Cardiac fibroblast (primary cell): ENCODE results near the gene PEBP1.

Experiments used
- DNase-seq, 2 donors: peaks; one replicate each; pipeline versions ENCODE4 v3.0.0 to v3.0.0-alpha.2; 2010; ENCODE audit warnings: low read depth in 2 of 2
- H3K4me3 ChIP-seq, 2 donors: replicated peaks in 1 of 2; 1 replicate in 1 of 2; 2 replicates in 1 of 2; pipeline ENCODE4 v1.5.1; 2011; ENCODE audit warnings: low read depth in 2 of 2, low read length in 2 of 2, mild to moderate bottlenecking in 2 of 2, moderate library complexity in 1 of 2
- CTCF ChIP-seq: IDR thresholded peaks from one replicate; pipeline ENCODE4 v1.5.1; 2011; ENCODE audit warnings: low read depth, mild to moderate bottlenecking, low read length, inconsistent platforms

PEBP1 gene

GRCh38 chr12:118102070-118102469 lies 33.9 kb upstream of the PEBP1 start:
- TF ChIP-seq CTCF = no peak
- no peak for DNase-seq
- no peak overlapping the region for H3K4me3 ChIP-seq

- TF ChIP-seq CTCF = no peak
- no peak for DNase-seq
These were observed 33.3 kb upstream of the PEBP1 start for GRCh38 chr12:118102609-118103008.

DNA sequence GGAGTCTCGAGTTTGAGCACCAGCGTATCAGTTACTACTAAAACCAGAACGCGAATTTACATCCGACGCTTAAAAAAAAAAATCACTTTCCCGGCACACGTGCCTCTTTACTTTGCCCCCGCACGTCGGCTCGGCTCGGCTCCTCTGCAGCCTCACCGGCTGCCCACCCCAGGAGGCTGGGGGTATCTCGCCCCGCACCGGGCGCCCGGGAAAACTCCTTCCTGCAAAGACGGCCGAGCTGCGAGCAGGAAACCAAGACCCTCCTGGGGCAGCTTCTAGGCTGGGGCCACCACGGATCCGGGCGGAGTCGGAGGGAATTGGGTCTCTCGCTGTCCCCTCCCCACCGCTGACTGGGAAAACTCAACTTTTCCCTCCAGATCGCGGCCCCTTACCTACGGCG lies 32.7 kb upstream of the PEBP1 start:
- peak; percentile 8 to 11 for DNase-seq
- peak overlapping the region; percentile 72 to 75 for H3K4me3 ChIP-seq
- TF ChIP-seq CTCF = no peak

More at GRCh38 chr12:118102609-118103008, 33.3 kb upstream of the PEBP1 start:
- peak overlapping the region in 1 of 2 donors; percentile 75 for H3K4me3 ChIP-seq

DNA sequence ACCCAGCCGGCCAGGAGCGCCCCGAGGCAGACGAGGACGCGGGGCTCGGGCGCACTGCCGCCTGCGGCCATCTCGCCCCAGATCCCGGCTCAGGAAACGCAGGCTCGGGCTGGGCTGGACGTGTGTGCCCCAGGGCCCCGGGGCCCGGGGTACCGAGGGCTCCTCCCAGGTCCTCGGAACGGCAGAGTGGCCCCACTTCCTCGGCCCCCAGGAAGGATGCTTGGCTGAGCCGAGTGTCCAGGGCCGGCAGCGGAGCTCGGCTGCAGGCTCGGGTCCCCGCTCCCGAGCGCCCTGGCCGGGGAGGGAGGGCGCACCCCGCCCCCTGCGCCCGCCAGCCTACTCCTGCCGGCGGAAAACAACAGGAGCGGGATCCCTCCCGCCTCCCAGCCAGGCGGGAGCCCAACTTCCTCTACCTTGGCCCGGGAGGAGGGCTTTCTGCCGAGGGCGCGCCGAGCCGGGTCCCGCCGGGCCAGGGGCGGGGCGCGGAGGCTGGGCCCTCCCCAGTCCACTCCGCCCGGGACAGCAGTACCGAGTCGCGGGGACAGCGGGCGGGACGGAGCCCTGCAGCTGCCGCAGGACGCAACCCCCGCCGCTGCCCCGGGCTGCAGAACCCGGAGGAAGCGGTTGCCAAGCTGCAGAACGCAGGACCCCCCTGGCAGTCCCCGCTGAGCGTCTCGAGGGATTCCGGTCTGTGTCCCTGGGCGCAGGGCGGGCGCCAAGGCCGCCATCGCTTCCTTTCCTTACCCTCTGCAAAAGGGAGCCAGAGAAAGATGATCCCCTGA lies 32.1 kb upstream of the PEBP1 start, which contains the start of gene VSIG10:
TSS of gene VSIG10 (minus strand) at position 411 of the 782 bp plus-strand sequence. CDS start at position 71, 340 bp downstream.
- DNase-seq = peak; percentile 52 to 68
- H3K4me3 ChIP-seq = peak within 1 kb of the TSS; percentile 72 to 75
- TF ChIP-seq CTCF = no peak

DNA sequence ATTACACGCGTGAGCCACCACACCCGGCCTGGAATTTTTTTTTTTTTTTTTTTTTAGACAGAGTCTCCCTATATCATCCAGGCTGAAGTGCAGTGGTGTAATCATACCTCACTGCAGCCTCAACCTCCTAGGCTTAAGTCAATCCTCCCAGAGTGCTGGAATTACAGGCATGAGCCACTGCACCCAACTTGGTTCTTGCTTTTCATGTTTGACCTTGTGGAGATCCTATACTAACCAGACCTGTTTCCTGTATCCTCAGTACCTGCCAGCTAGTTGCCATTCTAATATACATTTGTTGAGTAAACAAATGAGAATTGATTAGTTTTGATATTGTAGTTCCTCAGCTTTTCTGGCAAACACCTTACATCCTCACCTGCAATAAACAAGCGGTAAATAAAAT lies 28.9 kb upstream of the PEBP1 start:
- no peak overlapping the region for H3K4me3 ChIP-seq
- DNase-seq = no peak
- no peak for TF ChIP-seq CTCF

DNA sequence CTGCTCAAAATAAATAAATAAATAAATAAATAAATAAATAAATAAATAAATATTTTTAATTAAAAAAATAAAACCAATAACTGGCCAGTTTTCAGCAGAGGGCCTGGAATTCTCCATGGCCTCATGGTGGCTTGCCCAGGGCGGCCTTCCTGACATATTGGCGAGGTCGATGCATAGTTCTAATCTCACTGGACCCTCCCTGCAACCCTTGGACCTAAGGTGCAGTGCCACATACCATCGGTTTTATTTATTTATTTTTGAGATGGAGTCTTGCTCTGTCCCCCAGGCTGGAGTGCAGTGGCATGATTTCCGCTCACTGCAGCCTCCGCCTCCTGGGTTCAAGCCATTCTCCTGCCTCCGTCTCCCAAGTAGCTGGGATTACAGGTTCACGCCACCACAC lies 28.2 kb upstream of the PEBP1 start:
- no peak for TF ChIP-seq CTCF
- DNase-seq = no peak
- no peak overlapping the region for H3K4me3 ChIP-seq
